C1 segment of cervical spinal cord (tissue), 14 donors: ENCODE data around the gene TTC21B.
"Not testable (repeated sequence)": the region's sequence is repeated elsewhere in the genome, so short reads cannot be mapped to it uniquely, and the experiment has no call there.

Experiments used
- DNase-seq, 14 donors: peaks; one replicate each; lab custom pipeline; 2025; lab: John Stamatoyannopoulos, UW

The TTC21B gene

GRCh38 chr2:165886487-165887146 is 67.0 kb downstream of the TTC21B start:
- DNase-seq = peak in 1 of 14 donors; percentile 6

GRCh38 chr2:165877565-165878550 is 75.7 kb downstream of the TTC21B start:
- DNase-seq = no peak

- no peak for DNase-seq
These were observed 76.9 kb downstream of the TTC21B start for GRCh38 chr2:165876712-165877111.

GRCh38 chr2:165876269-165876668 is 77.3 kb downstream of the TTC21B start:
- DNase-seq = no peak

GRCh38 chr2:165874445-165875039 is 79.0 kb downstream of the TTC21B start:
- DNase-seq = peak in 1 of 14 donors; percentile 9

GRCh38 chr2:165872101-165872791 is 81.3 kb downstream of the TTC21B start:
- DNase-seq = peak in 1 of 14 donors; percentile 81

GRCh38 chr2:165871025-165871424 is 82.6 kb downstream of the TTC21B start:
- no peak for DNase-seq

GRCh38 chr2:165870346-165870745 is 83.2 kb downstream of the TTC21B start:
- peak in 1 of 14 donors; percentile 57 for DNase-seq

GRCh38 chr2:165868211-165868610 is 85.4 kb downstream of the TTC21B start:
- DNase-seq = no peak

GRCh38 chr2:165864296-165864695 is 89.3 kb downstream of the TTC21B start:
- peak in 2 of 14 donors; percentile 2 to 24 for DNase-seq

GRCh38 chr2:165863810-165864261 is 89.7 kb downstream of the TTC21B start:
- DNase-seq = peak in 3 of 14 donors; percentile 2 to 25 (median 5)

GRCh38 chr2:165861083-165861482 is 92.5 kb downstream of the TTC21B start:
- DNase-seq = not testable (repeated sequence)

- not testable (repeated sequence) for DNase-seq
These were observed 93.9 kb downstream of the TTC21B start for GRCh38 chr2:165859723-165860122.

- DNase-seq = no peak
These were observed 95.7 kb downstream of the TTC21B start for GRCh38 chr2:165857876-165858275.

GRCh38 chr2:165852394-165852793 is 101.2 kb downstream of the TTC21B start:
- DNase-seq = no peak

- no peak for DNase-seq
These were observed 106.6 kb downstream of the TTC21B start for GRCh38 chr2:165847001-165847400.

- no peak for DNase-seq
These were observed 107.5 kb downstream of the TTC21B start for GRCh38 chr2:165846056-165846455.

- no peak for DNase-seq
These were observed 109.4 kb downstream of the TTC21B start for GRCh38 chr2:165844216-165844615.

- no peak for DNase-seq
These were observed 110.2 kb downstream of the TTC21B start for GRCh38 chr2:165843351-165843750.

- DNase-seq = no peak
These were observed 113.1 kb downstream of the TTC21B start for GRCh38 chr2:165840333-165840958.

- no peak for DNase-seq
These were observed 114.0 kb downstream of the TTC21B start for GRCh38 chr2:165839610-165840009.
